HG03103 (cell line): ENCODE results near the gene ARF1.

Experiments
- ATAC-seq: cut with Tn5 transposase; IDR thresholded peaks from one replicate; pipeline ENCODE4 v1.9.1; 2021; ENCODE audit warnings: low read depth; ENCODE audit not compliant: unreplicated experiment

ARF1 gene

GRCh38 chr1:228084325-228084724 is 1.8 kb downstream of the ARF1 start:
- ATAC-seq = no peak

GRCh38 chr1:228084797-228085196 is 2.3 kb downstream of the ARF1 start:
- no peak for ATAC-seq

DNA sequence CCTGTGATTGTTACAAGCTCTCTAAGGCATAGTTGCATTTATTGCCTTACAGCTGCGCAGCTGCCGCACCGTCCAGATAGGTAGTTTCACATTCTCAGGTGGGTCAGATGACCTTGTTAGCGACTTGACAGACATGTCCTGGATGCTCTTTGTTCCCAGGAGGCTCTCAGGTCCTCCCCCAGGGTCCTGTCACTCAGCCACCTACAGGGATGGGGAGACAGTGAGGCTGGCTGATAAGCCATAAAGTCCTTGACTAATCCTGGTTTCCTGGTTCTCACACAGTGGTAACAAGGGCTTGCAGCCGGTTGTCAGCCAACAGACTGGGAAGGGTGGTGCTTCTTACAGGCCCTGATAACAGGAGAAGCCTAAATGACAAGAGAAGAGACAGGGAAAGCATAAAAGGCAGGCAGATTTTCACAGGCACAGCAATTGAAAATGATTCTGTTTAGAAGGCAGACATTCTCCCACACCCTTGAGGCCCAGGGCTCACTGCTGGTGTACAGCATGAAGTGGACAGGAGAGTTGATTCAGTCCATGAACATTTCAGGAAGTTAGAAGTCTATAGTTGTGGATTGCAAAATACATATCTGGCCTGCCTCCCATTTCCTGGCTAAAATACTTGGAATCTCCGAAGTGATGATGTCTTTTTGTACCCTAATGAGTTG is 2.9 kb downstream of the ARF1 start:
- no peak for ATAC-seq

DNA sequence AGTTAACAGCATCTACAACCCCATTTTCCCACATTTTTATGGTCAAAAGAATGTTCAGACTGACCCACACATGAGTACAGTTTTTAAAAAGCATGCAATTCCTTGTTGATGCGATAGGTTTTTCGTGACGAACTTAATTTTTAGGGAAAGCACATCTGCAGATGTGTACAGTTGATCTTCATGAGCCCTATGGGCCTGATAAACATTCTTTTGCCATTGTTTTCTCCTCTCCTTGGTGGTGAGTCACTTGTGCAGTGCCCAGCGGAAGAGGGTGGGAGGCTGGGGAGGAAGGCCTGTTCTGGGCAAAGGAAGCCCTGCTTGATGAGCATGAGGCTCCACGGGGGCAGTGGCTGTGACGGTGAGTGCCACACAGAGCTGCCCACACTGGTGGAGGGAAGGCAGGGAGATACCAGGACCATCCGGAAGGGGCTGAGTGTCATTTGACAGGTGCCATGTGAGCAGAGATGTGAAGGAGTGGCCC is 5.3 kb downstream of the ARF1 start:
- ATAC-seq = no peak

DNA sequence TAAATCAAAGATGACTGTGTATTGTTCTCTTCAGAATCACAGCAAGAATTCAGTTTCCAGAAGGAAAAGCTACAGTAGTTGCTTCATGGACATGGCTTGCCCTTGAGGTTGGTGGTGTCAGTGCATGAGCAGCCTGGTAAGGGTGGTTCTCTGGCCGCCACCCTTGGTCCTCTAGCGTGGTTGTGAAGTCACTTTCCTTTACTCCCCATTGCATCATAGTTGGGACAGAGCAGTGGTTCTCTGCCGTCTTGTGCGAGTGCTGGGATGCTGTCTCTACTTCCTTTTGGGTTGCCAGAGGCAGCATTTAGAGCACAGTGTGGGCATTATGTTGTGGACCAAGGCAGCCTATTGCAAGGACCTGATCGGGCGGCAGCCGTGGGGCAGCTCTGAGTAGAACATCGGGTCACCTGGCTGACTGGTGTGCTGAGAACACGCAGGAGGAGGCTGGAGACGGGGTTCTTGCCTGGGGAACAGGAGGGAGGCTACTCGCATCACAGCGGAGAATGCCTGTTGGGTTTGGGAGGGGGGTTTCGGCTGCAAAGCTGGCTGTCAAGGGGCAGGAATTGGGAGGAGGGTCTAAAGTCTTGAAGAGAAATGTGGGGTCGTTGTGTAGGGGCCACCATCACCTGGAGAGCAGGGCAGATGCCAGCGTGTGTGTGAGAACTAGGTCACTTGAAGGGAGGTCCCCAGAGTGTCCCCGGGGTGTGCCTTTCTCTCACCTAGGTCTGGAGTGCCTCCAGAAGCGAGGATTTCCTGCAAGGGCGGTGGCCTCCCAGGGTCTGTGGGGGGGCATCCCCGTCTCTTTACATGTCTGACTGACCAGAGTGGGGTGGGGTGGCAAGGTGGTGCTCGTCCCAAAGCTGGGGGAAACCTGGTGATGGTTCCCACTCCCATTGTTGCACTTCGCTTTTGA is 6.3 kb downstream of the ARF1 start:
- ATAC-seq = no peak

- ATAC-seq = peak; percentile 51
These were observed 7.2 kb downstream of the ARF1 start for GRCh38 chr1:228089519-228090380.

GRCh38 chr1:228090613-228091081 is 8.1 kb downstream of the ARF1 start:
- ATAC-seq = no peak

GRCh38 chr1:228091084-228091483 is 8.6 kb downstream of the ARF1 start:
- no peak for ATAC-seq

- no peak for ATAC-seq
These were observed 10.0 kb downstream of the ARF1 start for GRCh38 chr1:228092342-228093049.

- no peak for ATAC-seq
These were observed 10.8 kb downstream of the ARF1 start for GRCh38 chr1:228093050-228093906.

GRCh38 chr1:228094432-228095016 is 12.0 kb downstream of the ARF1 start:
- ATAC-seq = no peak

GRCh38 chr1:228095161-228095560 is 12.7 kb downstream of the ARF1 start:
- no peak for ATAC-seq

DNA sequence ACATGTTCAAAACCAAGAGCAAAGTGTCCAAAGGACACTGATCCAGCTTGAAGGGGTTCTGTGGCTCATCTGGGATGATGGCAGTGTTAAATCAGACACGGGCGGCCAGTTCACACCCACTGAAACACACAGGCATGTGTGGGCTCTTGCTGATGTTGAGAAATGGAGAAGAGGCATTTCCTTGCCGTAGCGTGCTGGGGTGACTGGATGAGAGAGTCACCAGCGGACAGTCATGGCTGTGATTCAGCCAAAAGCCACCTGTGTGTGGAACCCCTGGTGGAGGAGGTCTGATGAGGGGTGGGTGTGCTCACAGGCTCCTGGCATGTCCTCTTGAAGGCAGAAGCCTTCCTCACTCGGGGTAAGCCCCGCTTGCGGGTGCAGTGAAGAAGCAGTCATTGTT is 13.4 kb downstream of the ARF1 start:
- no peak for ATAC-seq

DNA sequence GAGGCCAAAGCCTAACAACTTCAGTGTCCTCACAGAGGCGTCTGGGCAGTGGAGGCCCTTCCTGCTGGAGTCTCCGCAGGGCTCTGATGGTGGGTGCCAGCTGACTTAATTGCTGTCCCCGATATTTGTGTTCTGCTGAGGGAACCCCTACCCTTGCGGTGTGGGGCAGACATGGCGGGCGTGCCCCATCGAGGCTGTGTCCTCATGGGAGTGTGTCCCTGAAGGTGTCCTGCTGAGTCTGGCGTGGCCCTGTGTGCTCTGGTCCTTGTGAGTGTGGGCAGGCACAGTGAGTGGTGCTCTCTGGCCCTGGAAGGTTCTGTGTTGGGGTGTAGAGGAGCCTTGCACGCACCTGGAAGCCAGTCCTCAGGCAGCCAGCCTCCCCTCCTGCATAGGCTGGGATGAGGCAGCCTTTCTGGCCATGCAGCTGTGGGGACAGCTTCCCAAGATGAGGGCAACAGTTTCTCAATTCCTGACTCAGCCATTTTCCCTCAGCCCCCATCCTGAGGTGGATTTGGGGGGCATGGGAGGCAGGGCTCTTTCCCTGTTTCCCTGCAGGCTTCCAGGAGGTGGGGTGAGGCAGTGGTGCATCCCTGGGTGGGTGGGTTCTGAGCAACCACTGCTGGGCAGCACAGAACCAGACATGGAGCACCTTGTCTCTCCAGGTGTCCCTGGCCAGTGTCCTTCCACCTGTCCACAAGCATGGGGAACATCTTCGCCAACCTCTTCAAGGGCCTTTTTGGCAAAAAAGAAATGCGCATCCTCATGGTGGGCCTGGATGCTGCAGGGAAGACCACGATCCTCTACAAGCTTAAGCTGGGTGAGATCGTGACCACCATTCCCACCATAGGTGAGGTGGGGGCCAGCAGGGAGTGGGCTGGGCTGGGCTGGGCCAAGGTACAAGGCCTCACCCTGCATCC is 14.2 kb downstream of the ARF1 start:
- no peak for ATAC-seq

DNA sequence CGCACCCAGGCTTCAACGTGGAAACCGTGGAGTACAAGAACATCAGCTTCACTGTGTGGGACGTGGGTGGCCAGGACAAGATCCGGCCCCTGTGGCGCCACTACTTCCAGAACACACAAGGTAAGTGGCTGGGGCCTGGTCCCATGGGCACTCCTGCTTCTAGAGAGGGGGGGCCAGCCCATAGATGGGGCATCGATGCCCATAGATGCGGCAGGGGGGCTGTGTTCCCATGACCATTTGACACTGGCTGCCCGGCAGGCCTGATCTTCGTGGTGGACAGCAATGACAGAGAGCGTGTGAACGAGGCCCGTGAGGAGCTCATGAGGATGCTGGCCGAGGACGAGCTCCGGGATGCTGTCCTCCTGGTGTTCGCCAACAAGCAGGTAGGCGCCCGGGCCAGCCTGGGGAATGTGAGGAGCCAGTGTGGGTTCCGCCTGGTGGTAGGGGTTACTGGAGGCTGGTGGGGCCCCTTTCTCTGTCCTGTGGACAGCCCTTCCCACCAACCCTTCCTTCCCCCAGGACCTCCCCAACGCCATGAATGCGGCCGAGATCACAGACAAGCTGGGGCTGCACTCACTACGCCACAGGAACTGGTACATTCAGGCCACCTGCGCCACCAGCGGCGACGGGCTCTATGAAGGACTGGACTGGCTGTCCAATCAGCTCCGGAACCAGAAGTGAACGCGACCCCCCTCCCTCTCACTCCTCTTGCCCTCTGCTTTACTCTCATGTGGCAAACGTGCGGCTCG is 15.0 kb downstream of the ARF1 start:
- no peak for ATAC-seq

DNA sequence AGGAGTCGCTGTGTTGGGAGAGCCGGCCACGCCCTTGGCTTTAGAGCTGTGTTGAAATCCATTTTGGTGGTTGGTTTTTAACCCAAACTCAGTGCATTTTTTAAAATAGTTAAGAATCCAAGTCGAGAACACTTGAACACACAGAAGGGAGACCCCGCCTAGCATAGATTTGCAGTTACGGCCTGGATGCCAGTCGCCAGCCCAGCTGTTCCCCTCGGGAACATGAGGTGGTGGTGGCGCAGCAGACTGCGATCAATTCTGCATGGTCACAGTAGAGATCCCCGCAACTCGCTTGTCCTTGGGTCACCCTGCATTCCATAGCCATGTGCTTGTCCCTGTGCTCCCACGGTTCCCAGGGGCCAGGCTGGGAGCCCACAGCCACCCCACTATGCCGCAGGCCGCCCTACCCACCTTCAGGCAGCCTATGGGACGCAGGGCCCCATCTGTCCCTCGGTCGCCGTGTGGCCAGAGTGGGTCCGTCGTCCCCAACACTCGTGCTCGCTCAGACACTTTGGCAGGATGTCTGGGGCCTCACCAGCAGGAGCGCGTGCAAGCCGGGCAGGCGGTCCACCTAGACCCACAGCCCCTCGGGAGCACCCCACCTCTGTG is 15.9 kb downstream of the ARF1 start:
- no peak for ATAC-seq

DNA sequence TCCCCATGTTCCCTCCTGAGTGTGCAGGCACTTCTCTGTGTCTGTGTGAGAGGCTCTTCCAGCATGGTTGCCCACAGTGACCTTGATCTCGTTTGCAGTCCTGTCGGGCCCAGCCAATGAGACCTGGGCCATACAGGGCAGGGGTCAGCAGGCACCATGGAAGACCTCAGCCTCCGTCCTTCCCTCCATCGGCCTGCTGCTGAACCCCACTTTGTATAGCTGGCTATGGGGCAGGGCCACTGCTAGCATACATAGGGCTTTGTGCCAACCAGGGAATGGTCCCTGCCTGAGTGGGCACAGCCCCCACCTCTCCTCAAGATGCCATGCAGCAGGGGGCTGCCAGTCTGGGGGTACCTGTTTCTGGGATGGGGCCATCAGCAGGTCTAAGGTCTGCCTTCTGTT is 16.8 kb downstream of the ARF1 start:
- no peak for ATAC-seq
